Neural cell (in vitro differentiated cells): ENCODE results near the gene THAP12. TPM values are rescaled to one million over a fixed set of nuclear protein-coding genes. Genes with fewer than 3 reads are reported as not detected.

Experiments
- H2AFZ ChIP-seq: fragments of 200-600, 300-800 bp; sonication (generic), shearing (Covaris generic); 2 replicates; pipeline ENCODE4 v1.6.0; 2014; ENCODE audit warnings: low read depth, mild to moderate bottlenecking, antibody characterized with exemption, low read length, moderate library complexity
- H3F3A ChIP-seq: fragments of 200-600 bp; shearing (Covaris generic); 2 replicates; pipeline ENCODE4 v1.6.1; 2016; ENCODE audit warnings: mild to moderate bottlenecking, moderate library complexity, mixed read lengths, antibody characterized with exemption, low read length; ENCODE audit not compliant: insufficient read depth, poor library complexity, severe bottlenecking
- H3K27ac ChIP-seq: fragments of 200-600, 300-800 bp; sonication (generic), shearing (Covaris generic); 2 replicates; pipeline ENCODE4 v1.5.1; 2014; ENCODE audit warnings: mild to moderate bottlenecking, low read length, moderate library complexity
- H3K27me3 ChIP-seq: fragments of 300-800, 200-600 bp; sonication (generic), shearing (Covaris generic); 2 replicates; pipeline ENCODE4 v1.6.0; 2014; ENCODE audit warnings: mild to moderate bottlenecking, low read depth, low read length, moderate library complexity; ENCODE audit not compliant: insufficient read depth
- H3K36me3 ChIP-seq: fragments of 300-800, 200-600 bp; sonication (generic), shearing (Covaris generic); 2 replicates; pipeline ENCODE4 v1.5.1; 2014; ENCODE audit warnings: mild to moderate bottlenecking, antibody characterized with exemption, low read length, moderate library complexity; ENCODE audit not compliant: insufficient read depth
- H3K4me2 ChIP-seq: fragments of 300-800, 200-600 bp; sonication (generic), shearing (Covaris generic); 2 replicates; pipeline ENCODE4 v1.6.0; 2014; ENCODE audit warnings: mild to moderate bottlenecking, low read length
- H3K4me3 ChIP-seq: fragments of 300-800, 200-600 bp; sonication (generic), shearing (Covaris generic); 2 replicates; pipeline ENCODE4 v1.5.1; 2014; ENCODE audit warnings: mild to moderate bottlenecking, low read length, moderate library complexity
- H3K79me2 ChIP-seq: fragments of 200-600 bp; shearing (Covaris generic); replicated peaks from 2 replicates; pipeline ENCODE4 v1.6.0; 2014; ENCODE audit warnings: mild to moderate bottlenecking, low read length, moderate library complexity; ENCODE audit not compliant: insufficient read depth
- H3K9ac ChIP-seq: fragments of 300-800, 200-600 bp; sonication (generic), shearing (Covaris generic); 2 replicates; pipeline ENCODE4 v1.6.1; 2016; ENCODE audit warnings: mild to moderate bottlenecking, low read length, mixed read lengths
- H3K9me2 ChIP-seq: fragments of 200-600 bp; shearing (Covaris generic); 2 replicates; pipeline ENCODE4 v1.6.1; 2016; ENCODE audit warnings: mild to moderate bottlenecking, low read length, mixed read lengths; ENCODE audit not compliant: insufficient read depth
- H3K9me3 ChIP-seq: fragments of 200-600, 300-800 bp; sonication (generic), shearing (Covaris generic); 2 replicates; pipeline ENCODE4 v1.6.1; 2016; ENCODE audit warnings: mild to moderate bottlenecking, mixed run types, low read length, moderate library complexity, mixed read lengths
- H4K20me1 ChIP-seq: fragments of 200-600 bp; shearing (Covaris generic); 2 replicates; pipeline ENCODE4 v1.6.1; 2016; ENCODE audit warnings: mild to moderate bottlenecking, mixed run types; ENCODE audit not compliant: insufficient read depth
- EP300 ChIP-seq: fragments of 450-650 bp; conservative IDR thresholded peaks from 2 replicates; pipeline ENCODE4 v1.6.1; 2014; ENCODE audit warnings: antibody characterized with exemption, mild to moderate bottlenecking, moderate library complexity; ENCODE audit not compliant: poor library complexity, severe bottlenecking
- EZH2 ChIP-seq: fragments of 200-600, 300-800 bp; shearing (Covaris generic), sonication (generic); IDR thresholded peaks from 2 replicates; pipeline ENCODE4 v1.6.1; 2014; ENCODE audit warnings: antibody characterized with exemption, low read length, borderline replicate concordance, mild to moderate bottlenecking; ENCODE audit not compliant: insufficient read depth, poor library complexity, severe bottlenecking
- MXI1 ChIP-seq: fragments of 450-650 bp; conservative IDR thresholded peaks from 2 replicates; pipeline ENCODE4 v1.6.1; 2014; ENCODE audit warnings: antibody characterized with exemption, mild to moderate bottlenecking; ENCODE audit not compliant: poor library complexity, severe bottlenecking
- POLR2AphosphoS5 ChIP-seq: IDR thresholded peaks from 2 replicates; pipeline ENCODE4 v1.6.1; 2012
- RAD21 ChIP-seq: fragments of 450-650 bp; conservative IDR thresholded peaks from 2 replicates; pipeline ENCODE4 v1.6.1; 2014; ENCODE audit warnings: antibody characterized with exemption, mild to moderate bottlenecking, moderate library complexity
- SMC3 ChIP-seq: fragments of 450-650 bp; conservative IDR thresholded peaks from 2 replicates; pipeline ENCODE4 v1.6.1; 2014; ENCODE audit warnings: antibody characterized with exemption, mild to moderate bottlenecking, moderate library complexity; ENCODE audit not compliant: poor library complexity
- TAF1 ChIP-seq: IDR thresholded peaks from 2 replicates; pipeline ENCODE4 v1.6.1; 2012; ENCODE audit warnings: low read depth
- polyA plus RNA-seq: library from polyadenylated mRNA; depleted of rRNA; stranded (reverse); fragments of >200 nt; gene quantifications from 2 replicates; pipeline ENCODE4 v1.2.3, GENCODE V29; 2014
- TF ChIP-seq, protein P1 (sequence below): fragments of 450-650 bp; IDR thresholded peaks from 2 replicates; pipeline ENCODE4 v1.5.1; 2014; ENCODE audit warnings: antibody characterized with exemption, mild to moderate bottlenecking, moderate library complexity; ENCODE audit not compliant: poor library complexity, severe bottlenecking
- TF ChIP-seq, protein P2 (sequence below): IDR thresholded peaks from 2 replicates; pipeline ENCODE4 v1.6.1; 2012; ENCODE audit warnings: borderline replicate concordance

The THAP12 gene
- polyA plus RNA-seq, 1 donor from 2014 or later: 110 TPM

GRCh38 chr11:76392870-76393269 is 11.9 kb upstream of the THAP12 start:
- H3K36me3 ChIP-seq: no peaks in the 10 kb centered on the region
- H4K20me1 ChIP-seq: no peaks in the 10 kb centered on the region
- no peaks in the 10 kb centered on the region for H3F3A ChIP-seq
- no peaks in the 10 kb centered on the region for H3K27me3 ChIP-seq
- H3K9me3 ChIP-seq: no peaks in the 10 kb centered on the region
- no peaks in the 10 kb centered on the region for H3K9me2 ChIP-seq
- no peaks in the 10 kb centered on the region for H3K79me2 ChIP-seq
- no peak overlapping the region for H2AFZ ChIP-seq
- TF ChIP-seq TAF1: no peak
- no peak overlapping the region for H3K4me3 ChIP-seq
- H3K4me2 ChIP-seq: no peak overlapping the region
- no peak overlapping the region for H3K9ac ChIP-seq
- H3K27ac ChIP-seq: no peak overlapping the region

DNA sequence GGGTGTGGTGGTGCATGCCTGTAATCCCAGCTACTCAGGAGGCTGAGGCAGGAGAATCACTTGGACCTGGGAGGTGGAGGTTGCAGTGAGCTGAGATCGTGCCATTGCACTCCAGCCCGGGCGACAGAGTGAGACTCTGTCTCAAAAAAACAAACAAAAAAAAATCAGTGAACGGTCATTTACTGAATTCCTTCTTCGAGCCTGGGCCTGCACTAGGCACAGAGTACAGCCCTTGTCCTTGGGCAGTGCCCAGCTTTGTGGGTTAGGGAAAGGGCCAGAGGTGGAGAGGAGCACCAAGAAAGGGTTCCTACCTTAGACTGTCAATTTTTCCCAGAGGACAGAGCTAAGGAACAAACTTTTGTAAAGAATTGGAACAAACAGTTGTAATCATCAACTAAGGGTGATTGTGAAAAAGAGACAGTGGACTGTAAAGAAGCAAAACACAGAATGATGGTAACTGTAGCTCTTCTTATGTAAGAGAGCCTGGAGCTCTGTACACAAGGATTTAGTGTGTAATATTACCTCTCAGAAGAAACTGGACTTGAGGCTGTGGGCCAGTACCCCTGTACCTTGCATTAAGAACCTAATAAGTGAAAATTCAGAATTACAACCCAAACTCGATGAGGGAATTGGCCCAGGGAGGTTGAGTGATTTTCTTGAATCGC is 11.0 kb upstream of the THAP12 start:
- Histone ChIP-seq H3K9me3 (no peaks in the 10 kb centered on the region), H3K27me3 (no peaks in the 10 kb centered on the region), H3K79me2 (no peaks in the 10 kb centered on the region), H3K27ac (no peak overlapping the region), H3K4me3 (no peak overlapping the region), H3K9me2 (no peaks in the 10 kb centered on the region), H3F3A (no peaks in the 10 kb centered on the region), H3K36me3 (no peaks in the 10 kb centered on the region), H4K20me1 (no peaks in the 10 kb centered on the region), H2AFZ (no peak overlapping the region), H3K4me2 (no peak overlapping the region), H3K9ac (no peak overlapping the region)
- no peak for TF ChIP-seq RAD21
- TF ChIP-seq, protein P1, sequence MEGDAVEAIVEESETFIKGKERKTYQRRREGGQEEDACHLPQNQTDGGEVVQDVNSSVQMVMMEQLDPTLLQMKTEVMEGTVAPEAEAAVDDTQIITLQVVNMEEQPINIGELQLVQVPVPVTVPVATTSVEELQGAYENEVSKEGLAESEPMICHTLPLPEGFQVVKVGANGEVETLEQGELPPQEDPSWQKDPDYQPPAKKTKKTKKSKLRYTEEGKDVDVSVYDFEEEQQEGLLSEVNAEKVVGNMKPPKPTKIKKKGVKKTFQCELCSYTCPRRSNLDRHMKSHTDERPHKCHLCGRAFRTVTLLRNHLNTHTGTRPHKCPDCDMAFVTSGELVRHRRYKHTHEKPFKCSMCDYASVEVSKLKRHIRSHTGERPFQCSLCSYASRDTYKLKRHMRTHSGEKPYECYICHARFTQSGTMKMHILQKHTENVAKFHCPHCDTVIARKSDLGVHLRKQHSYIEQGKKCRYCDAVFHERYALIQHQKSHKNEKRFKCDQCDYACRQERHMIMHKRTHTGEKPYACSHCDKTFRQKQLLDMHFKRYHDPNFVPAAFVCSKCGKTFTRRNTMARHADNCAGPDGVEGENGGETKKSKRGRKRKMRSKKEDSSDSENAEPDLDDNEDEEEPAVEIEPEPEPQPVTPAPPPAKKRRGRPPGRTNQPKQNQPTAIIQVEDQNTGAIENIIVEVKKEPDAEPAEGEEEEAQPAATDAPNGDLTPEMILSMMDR: no peak

DNA sequence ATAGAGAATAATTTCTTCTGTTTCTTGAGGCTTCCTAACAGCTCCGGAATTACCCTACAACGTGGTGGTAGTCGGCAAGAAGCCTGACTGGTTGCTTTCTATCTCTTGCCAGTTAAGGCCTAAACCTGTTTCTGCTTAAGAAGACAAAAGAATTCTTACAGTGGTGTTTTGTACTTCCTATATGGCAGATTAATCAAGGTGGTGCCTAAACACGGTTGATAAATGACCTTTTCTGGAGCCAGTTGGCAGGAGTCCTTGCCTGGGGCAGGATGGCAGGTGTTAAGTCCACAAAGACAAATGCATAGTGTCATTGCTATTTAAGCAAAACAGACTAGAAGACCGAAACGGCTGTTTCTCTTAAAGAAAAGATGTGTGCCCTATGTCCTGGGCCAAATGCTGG is 10.1 kb upstream of the THAP12 start:
- TF ChIP-seq TAF1 (no peak), EP300 (no peak), RAD21 (no peak), SMC3 (no peak), EZH2 (no peak), MXI1 (no peak), POLR2AphosphoS5 (no peak)
- TF ChIP-seq, protein P1: no peak
- TF ChIP-seq, protein P2, sequence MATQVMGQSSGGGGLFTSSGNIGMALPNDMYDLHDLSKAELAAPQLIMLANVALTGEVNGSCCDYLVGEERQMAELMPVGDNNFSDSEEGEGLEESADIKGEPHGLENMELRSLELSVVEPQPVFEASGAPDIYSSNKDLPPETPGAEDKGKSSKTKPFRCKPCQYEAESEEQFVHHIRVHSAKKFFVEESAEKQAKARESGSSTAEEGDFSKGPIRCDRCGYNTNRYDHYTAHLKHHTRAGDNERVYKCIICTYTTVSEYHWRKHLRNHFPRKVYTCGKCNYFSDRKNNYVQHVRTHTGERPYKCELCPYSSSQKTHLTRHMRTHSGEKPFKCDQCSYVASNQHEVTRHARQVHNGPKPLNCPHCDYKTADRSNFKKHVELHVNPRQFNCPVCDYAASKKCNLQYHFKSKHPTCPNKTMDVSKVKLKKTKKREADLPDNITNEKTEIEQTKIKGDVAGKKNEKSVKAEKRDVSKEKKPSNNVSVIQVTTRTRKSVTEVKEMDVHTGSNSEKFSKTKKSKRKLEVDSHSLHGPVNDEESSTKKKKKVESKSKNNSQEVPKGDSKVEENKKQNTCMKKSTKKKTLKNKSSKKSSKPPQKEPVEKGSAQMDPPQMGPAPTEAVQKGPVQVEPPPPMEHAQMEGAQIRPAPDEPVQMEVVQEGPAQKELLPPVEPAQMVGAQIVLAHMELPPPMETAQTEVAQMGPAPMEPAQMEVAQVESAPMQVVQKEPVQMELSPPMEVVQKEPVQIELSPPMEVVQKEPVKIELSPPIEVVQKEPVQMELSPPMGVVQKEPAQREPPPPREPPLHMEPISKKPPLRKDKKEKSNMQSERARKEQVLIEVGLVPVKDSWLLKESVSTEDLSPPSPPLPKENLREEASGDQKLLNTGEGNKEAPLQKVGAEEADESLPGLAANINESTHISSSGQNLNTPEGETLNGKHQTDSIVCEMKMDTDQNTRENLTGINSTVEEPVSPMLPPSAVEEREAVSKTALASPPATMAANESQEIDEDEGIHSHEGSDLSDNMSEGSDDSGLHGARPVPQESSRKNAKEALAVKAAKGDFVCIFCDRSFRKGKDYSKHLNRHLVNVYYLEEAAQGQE: no peak

More for the DNA sequence above, 10.1 kb upstream of the THAP12 start:
- no peaks in the 10 kb centered on the region for H4K20me1 ChIP-seq
- H3K27ac ChIP-seq: no peak overlapping the region
- H3K36me3 ChIP-seq: no peaks in the 10 kb centered on the region
- H2AFZ ChIP-seq: no peak overlapping the region
- H3K4me3 ChIP-seq: no peak overlapping the region
- H3K4me2 ChIP-seq: no peak overlapping the region
- H3K9ac ChIP-seq: no peak overlapping the region
- H3K79me2 ChIP-seq: no peaks in the 10 kb centered on the region
- H3K9me2 ChIP-seq: no peaks in the 10 kb centered on the region
- H3F3A ChIP-seq: no peaks in the 10 kb centered on the region
- H3K9me3 ChIP-seq: no peaks in the 10 kb centered on the region
- H3K27me3 ChIP-seq: no peaks in the 10 kb centered on the region
